Measurements from ENCODE around the gene OTX2.

DNA sequence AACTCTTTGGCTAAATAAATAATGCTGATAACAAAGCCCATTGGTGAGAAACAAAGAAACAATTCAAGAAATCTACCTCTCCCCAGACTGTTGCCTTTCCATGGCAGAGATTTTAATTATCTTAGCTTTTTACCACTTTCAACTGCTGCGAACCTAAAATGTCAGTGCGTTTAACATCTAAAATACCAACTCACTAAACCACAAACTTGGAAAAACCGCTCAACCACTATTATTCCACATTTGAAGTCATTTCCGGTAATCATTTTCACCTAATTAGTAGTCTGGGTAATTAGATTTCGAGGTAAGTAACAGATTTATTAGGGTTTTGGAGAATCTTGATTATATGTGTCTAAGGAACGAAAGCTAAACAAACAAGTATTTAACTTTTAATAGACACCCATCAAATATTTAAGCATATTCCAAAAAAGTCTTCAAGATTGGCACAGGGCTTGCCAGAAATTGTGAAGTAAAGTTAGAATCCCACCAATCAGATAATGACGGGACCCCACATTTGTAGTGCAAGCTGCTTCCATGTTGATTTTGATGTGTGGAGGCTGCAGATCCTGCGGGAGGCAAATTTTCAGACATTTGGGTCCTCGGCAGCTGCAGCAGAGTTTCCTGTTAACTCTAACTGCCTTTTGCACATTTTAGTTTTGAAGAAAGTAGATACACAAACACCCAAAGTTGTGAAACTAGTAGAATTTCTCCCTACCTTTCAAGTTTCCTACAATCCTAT is 4.1 kb downstream of the OTX2 start:
- TF ChIP-seq ZNF274 (IDR thresholded peaks at IDR 0.05; ENCODE audit: low read length) (no peak), ZNF274 (tag by site-specific recombination; IDR thresholded peaks at IDR 0.05; ENCODE audit: borderline replicate concordance) (no peak), ZNF677 (tag by site-specific recombination; IDR thresholded peaks at IDR 0.05) (no peak), ZNF670 (tag by site-specific recombination; IDR thresholded peaks at IDR 0.05; ENCODE audit: low read depth) (no peak), RBAK (tag by site-specific recombination; IDR thresholded peaks at IDR 0.05) (no peak), ZFP69B (tag by site-specific recombination; IDR thresholded peaks at IDR 0.05) (no peak), TRIM28 (IDR thresholded peaks at IDR 0.05; ENCODE audit: borderline replicate concordance, low read length) (no peak), ZBTB1 (tag by site-specific recombination; IDR thresholded peaks at IDR 0.05) (no peak), YY1 (tag by site-specific recombination; IDR thresholded peaks at IDR 0.05) (no peak)
- TF ChIP-seq, protein P1, sequence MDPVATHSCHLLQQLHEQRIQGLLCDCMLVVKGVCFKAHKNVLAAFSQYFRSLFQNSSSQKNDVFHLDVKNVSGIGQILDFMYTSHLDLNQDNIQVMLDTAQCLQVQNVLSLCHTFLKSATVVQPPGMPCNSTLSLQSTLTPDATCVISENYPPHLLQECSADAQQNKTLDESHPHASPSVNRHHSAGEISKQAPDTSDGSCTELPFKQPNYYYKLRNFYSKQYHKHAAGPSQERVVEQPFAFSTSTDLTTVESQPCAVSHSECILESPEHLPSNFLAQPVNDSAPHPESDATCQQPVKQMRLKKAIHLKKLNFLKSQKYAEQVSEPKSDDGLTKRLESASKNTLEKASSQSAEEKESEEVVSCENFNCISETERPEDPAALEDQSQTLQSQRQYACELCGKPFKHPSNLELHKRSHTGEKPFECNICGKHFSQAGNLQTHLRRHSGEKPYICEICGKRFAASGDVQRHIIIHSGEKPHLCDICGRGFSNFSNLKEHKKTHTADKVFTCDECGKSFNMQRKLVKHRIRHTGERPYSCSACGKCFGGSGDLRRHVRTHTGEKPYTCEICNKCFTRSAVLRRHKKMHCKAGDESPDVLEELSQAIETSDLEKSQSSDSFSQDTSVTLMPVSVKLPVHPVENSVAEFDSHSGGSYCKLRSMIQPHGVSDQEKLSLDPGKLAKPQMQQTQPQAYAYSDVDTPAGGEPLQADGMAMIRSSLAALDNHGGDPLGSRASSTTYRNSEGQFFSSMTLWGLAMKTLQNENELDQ (tag by site-specific recombination; IDR thresholded peaks at IDR 0.05; ENCODE audit: low read depth) = no peak
- TF ChIP-seq, protein P2, sequence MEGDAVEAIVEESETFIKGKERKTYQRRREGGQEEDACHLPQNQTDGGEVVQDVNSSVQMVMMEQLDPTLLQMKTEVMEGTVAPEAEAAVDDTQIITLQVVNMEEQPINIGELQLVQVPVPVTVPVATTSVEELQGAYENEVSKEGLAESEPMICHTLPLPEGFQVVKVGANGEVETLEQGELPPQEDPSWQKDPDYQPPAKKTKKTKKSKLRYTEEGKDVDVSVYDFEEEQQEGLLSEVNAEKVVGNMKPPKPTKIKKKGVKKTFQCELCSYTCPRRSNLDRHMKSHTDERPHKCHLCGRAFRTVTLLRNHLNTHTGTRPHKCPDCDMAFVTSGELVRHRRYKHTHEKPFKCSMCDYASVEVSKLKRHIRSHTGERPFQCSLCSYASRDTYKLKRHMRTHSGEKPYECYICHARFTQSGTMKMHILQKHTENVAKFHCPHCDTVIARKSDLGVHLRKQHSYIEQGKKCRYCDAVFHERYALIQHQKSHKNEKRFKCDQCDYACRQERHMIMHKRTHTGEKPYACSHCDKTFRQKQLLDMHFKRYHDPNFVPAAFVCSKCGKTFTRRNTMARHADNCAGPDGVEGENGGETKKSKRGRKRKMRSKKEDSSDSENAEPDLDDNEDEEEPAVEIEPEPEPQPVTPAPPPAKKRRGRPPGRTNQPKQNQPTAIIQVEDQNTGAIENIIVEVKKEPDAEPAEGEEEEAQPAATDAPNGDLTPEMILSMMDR (tag by site-specific recombination; IDR thresholded peaks at IDR 0.05) = no peak

Measured in HEK293 (cell line).